GM18909 (cell line): ENCODE results near the gene SNN.
A peak's percentile ranks its signal among the peaks of the same experiment; 100 is the strongest.

Source experiments
- ATAC-seq: cut with Tn5 transposase; IDR thresholded peaks from one replicate; pipeline ENCODE4 v1.9.1; 2021; ENCODE audit warnings: mild to moderate bottlenecking; ENCODE audit not compliant: unreplicated experiment, poor library complexity

The SNN gene

GRCh38 chr16:11692651-11693050 is 24.4 kb downstream of the SNN start:
- ATAC-seq: no peak

- ATAC-seq: no peak
Measured at GRCh38 chr16:11696266-11697012, 28.2 kb downstream of the SNN start.

- no peak for ATAC-seq
Measured at GRCh38 chr16:11697319-11697718, 29.1 kb downstream of the SNN start.

- no peak for ATAC-seq
Measured at GRCh38 chr16:11698271-11698689, 30.0 kb downstream of the SNN start.

DNA sequence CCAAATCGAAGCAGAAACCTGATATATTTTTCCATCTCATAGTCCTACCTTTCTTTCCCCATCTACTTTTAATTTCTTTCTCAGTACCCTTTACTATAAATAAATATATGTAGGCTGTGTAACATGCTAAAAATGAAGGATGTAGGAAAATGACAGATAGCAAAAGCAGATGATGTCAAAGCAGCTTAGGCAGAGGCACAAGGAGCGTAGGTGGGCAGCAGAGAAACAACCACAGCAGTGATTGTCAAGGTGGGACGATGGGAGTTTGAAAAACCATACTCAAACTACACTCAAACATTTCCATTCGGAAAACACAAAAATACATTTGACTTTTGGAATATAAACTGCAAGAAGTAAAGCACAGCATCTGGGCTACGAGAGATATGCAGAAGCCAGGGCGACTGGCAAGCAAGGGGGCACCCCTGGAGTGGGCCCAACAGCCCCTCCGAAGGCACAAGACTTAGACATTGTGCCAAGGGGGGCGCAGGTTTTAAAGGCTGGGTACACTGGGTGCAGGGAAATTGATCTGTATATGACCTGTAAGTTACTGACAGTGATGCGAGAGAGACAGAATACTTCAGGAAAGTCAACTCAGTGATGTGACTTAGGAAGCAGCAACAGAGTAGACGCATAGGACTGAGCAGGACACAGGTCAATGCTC is 31.1 kb downstream of the SNN start:
- no peak for ATAC-seq

- no peak for ATAC-seq
Measured at GRCh38 chr16:11700264-11701029, 32.2 kb downstream of the SNN start.

- ATAC-seq: no peak
Measured at GRCh38 chr16:11705311-11706025, 37.2 kb downstream of the SNN start.

GRCh38 chr16:11706180-11706742 is 38.0 kb downstream of the SNN start:
- ATAC-seq: peak; percentile 78

DNA sequence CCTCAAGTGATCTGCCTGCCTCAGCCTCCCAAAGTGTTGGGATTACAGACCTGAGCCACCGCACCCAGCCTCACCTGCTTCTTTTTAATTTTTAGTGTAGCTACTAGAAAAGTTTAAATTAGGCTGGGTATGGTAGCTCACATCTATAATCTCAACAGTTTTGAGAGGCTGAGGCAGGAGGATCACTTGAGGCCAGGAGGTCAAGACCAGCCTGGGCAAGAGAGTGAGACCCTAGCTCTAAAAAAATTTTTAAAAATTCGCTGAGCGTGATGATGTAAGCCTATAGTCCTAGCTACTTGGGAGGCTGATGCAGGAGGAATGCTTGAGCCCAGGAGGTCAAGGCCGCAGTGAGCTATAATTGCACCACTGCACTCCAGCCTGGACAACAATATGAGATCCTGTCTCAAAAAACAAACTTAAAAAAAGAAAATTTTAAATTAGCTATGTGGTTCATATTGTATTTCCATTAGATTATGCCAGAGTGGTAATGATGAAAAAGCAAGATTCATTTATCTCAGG is 39.5 kb downstream of the SNN start:
- ATAC-seq: no peak

- ATAC-seq: no peak
Measured at GRCh38 chr16:11708421-11708820, 40.2 kb downstream of the SNN start.

DNA sequence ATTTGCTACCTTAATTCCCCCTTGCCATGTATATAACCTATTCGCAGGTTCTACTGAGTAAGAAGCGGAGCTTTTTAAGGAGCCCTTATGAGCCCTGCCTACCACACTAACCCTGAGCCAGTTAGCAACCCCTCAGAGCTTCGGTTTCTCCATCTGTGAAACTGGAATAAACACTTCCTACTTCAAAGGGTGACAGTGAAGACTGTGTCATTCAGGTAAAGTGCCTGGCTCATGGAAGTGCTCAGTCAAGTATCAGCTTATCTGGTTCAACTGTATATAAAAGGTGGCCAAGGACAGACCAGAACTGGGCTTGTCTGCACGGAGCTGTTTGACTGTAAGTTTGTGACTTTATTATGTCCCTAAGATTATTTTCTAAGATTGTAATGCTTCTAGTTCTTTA is 43.4 kb downstream of the SNN start:
- no peak for ATAC-seq

GRCh38 chr16:11712122-11712521 is 43.9 kb downstream of the SNN start:
- ATAC-seq: no peak

DNA sequence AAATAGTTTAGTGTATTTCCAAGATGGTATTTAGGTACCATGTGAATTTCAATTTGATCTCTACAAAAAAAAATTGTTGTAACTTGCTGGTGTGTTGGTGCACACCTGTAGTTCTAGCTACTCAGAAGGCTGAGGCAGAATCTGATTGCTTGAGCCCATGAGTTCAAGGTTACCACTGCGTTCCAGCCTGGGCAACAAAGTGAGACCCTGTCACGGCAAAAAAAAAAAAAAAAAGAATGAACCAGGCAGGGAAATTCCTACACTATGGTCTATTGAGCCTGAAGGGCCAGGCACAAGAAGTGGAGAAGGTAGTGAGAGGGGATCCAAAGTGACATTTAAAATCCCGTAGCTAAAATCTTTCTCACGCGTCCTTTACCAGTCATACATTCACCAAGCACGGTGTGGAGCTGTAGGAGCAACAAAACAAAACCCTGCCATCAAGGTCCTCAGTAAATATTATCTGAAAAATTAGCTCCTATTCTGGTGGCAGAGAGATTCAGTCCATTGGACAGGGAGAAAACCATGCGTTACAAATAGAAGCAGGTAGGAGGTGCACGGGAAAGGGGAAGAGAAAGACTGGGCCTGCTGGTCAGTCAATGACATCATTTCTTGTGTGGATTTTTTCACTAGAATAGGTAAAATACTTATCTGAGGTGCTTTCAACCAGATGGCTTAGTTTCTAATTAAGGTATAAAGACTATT is 47.1 kb downstream of the SNN start:
- ATAC-seq: no peak

- ATAC-seq: no peak
Measured at GRCh38 chr16:11716336-11716735, 48.1 kb downstream of the SNN start.

GRCh38 chr16:11717811-11718210 is 49.6 kb downstream of the SNN start:
- ATAC-seq: no peak

GRCh38 chr16:11719171-11719570 is 50.9 kb downstream of the SNN start:
- no peak for ATAC-seq

DNA sequence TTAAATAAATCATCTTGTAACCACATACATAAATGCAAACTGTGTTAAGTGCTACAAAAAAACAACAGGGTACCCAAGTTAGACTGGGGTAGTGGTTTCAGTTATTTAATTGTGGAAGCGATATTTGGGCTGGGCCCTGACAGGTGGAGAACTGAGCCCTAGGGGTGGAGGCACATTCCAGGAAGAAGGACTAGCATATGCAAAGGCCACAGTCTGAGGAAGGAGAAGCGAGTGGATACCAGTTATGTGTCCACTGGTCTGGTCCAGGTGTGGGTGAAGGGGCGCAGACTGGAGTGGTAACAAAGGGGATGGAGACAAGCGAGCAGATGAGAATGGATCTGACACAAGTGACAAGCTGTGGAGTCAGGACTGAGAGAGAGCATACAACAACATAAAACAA is 51.5 kb downstream of the SNN start:
- no peak for ATAC-seq

DNA sequence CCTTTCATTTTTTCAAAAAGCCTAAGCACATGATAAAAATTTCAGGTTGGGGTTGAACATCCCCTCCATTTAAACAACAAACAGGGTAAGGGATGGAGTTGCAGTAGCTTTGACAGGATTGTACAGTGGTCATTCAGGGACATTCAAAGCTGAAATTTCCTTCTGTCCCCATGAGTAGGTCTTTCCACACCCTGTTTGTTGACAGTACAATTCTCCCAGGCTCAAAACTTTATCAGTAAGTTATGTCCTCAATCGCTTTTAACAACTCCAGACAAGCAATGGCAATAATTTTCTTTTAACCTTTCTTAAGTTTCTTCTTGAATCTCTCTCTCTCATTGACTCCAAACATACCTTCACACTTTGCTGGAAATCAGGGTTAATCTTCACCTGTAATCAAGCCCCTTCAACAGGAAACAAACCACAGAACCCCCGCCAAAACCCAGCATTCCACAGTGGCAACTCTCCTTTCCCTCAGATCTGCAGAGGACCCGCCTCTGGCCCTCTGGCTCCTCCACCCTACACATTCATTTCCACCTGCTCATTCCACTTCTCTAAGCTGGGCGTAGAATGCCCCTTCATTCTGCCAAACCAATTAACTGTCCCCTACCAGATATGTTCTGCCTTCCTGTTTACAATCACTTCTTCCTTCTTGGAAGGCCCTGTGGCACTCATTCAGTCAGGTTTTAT is 53.7 kb downstream of the SNN start:
- ATAC-seq: no peak

DNA sequence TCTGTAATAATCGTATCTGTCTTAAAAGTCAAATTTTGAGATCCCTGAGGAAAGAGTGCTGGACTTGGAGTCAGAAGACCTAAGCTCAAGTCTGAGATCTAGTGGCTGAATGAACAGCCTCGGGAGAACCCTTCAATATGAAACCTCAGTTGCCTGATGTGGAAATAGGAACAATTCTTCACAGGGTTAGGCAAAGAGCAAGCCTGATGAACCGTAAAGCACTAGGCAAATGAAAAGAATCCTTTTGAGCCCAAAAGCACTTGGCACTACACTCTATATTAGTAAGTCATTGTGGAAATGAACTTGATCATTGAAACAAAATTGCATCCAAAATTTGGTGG is 54.2 kb downstream of the SNN start:
- no peak for ATAC-seq
